Aorta (tissue), 4 donors: ENCODE measurements around the gene WDR5. TPM values are rescaled to one million over a fixed set of nuclear protein-coding genes. Genes with fewer than 3 reads are reported as not detected.

Experiments
- polyA plus RNA-seq, 2 donors: library from polyadenylated mRNA; stranded (reverse); fragments of 200-250 nt; gene quantifications; one replicate each; pipeline ENCODE4 v1.2.3, GENCODE V29; 2013
- total RNA-seq, 2 donors: library from RNA; stranded (reverse); fragmentation: NEBNext Ultra II Directional; extraction: Animal tissue kit (Norgen Biotek cat#: 25700); gene quantifications; one replicate each; pipeline ENCODE4 v1.2.1, GENCODE V29; 2021
- donor health status: healthy with polysubstance abuse.
- donor health status: Bipolar disorder and iron deficiency.
- donor health status: DM: no; HTN: no; CAD: no.
- donor health status: DM: yes; HTN: yes; CAD: no.

Gene WDR5
- total and polyA plus RNA-seq, 4 donors, result 11.5 to 25.1 (median 15.2) TPM

Other genes with a start within 250 kb of the WDR5 start
- gene VAV2, start 143.8 kb upstream of the WDR5 start, total RNA-seq, result 10 to 100 TPM; 12.0 to 25.4 TPM
- gene VAV2, start 143.8 kb upstream of the WDR5 start, polyA plus RNA-seq, result 10 to 100 TPM in 1 of 2 donors, 1 to 10 TPM in 1; 9.0 to 11.6 TPM
- gene BRD3OS, start 110.6 kb upstream of the WDR5 start, total RNA-seq, result 10 to 100 TPM in 1 of 2 donors, 1 to 10 TPM in 1; 8.3 to 17.3 TPM
- gene BRD3OS, start 110.6 kb upstream of the WDR5 start, polyA plus RNA-seq, result 10 to 100 TPM in 1 of 2 donors, 1 to 10 TPM in 1; 5.8 to 13.8 TPM
- 10 to 100 TPM; 24.4 to 38.0 TPM for gene BRD3, start 68.1 kb upstream of the WDR5 start, total RNA-seq
- 10 to 100 TPM in 1 of 2 donors, 1 to 10 TPM in 1; 6.6 to 14.5 TPM for gene BRD3, start 68.1 kb upstream of the WDR5 start, polyA plus RNA-seq
- gene RNU6ATAC, start 28.5 kb downstream of the WDR5 start, total RNA-seq, result 100 to 1,000 TPM; 119 to 181 TPM
- gene RNU6ATAC, start 28.5 kb downstream of the WDR5 start, polyA plus RNA-seq, result not detected
- gene RXRA, start 190.4 kb downstream of the WDR5 start, total RNA-seq, result 10 to 100 TPM; 47.5 to 67.8 TPM
- gene RXRA, start 190.4 kb downstream of the WDR5 start, polyA plus RNA-seq, result 10 to 100 TPM; 17.7 to 18.0 TPM